NCI-H460 (cell line): Measurements from ENCODE around the gene TEX14. TPM values are rescaled to one million over a fixed set of nuclear protein-coding genes. Genes with fewer than 3 reads are reported as not detected.

Experiments used
- DNase-seq: peaks from one replicate; pipeline ENCODE4 v3.0.0-alpha.2; 2016; ENCODE audit warnings: low read depth; ENCODE audit errors: extremely low read depth
- total RNA-seq: library from RNA; depleted of rRNA; stranded (reverse); fragments of >200 nt; shearing (Covaris generic); gene quantifications from 2 replicates; pipeline ENCODE4 v1.2.3, GENCODE V29; 2014

Gene TEX14
- total RNA-seq, 1 experiment from 2014 or later, result 0.10 TPM

DNA sequence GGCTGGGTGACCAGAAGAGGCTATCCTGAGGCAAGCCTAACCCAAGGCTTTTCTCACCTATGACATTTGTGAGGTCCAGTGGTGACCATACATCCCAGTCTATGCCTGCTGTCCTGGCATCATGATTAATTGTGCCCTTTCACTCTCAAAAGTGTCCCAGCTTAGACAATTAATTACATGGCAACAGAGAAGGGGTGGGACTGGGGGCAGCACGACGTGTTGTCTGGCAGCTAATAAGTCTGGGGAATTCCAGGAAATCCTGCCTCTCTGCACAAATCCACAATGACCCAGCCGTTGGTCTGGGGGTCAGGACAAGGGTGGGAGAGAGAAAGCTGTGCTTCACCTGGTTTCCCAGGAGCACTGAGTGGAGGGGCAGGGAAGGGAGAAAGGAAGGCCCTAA lies 163.4 kb downstream of the TEX14 start:
- DNase-seq, result no peak

DNA sequence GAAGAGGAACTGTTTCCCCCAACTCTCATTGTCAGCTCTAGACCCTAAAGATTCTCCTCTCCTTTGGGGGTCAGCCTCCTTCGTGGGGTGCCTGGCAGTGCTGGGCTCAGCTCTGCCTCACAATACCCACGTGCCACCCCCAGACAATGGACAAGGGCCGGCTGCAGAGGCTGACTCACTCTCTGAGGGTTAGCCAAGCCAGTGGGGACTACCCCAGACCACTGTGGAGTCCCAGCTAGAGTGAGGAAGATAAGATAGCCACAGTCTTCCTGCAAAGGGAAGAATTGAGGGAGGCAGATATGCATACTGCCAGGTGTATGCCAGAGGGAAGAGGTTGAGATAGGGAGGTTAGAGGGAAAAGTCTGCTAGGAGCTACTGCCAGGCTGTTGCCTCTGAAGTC lies 163.9 kb downstream of the TEX14 start:
- DNase-seq, result no peak

DNA sequence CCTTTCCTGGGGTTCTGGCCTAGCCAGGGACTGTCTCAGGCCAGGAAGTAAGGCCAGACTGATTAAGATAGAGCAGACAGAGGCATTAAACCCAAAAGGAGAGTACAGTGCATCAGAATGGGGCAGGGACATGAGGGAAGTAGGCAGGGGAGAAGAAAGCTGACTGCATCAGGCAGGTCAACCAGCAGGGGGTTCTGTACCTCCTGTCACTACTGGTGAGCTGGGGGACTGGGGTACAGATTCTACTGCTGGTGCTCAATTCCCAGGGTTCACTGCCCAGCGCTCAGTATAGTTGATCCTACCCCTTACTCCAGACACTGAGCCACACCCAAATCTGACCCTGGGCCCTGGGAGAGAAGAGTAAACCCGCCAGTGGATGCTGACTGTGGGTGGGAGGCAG lies 164.5 kb downstream of the TEX14 start:
- no peak for DNase-seq

DNA sequence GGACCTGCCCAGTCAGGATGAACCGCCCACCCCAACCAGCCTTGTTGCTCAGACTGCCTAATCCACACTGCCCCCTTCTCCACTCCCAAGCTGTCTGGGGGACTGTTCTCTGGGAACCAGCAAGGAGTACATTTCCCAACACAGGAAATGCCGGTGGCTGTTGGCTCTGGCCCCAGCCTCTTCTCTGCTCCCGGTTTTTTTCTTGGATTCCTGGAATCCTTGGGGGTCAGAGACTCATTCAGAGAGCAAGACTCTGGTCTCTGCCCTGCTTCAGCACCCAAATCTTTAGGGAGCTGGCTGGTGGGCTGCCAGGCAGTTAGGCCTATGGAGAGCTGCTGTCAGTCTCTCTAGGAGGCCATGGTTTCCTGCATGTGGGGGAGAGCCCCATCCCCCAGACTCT lies 166.6 kb downstream of the TEX14 start:
- DNase-seq, result no peak

DNA sequence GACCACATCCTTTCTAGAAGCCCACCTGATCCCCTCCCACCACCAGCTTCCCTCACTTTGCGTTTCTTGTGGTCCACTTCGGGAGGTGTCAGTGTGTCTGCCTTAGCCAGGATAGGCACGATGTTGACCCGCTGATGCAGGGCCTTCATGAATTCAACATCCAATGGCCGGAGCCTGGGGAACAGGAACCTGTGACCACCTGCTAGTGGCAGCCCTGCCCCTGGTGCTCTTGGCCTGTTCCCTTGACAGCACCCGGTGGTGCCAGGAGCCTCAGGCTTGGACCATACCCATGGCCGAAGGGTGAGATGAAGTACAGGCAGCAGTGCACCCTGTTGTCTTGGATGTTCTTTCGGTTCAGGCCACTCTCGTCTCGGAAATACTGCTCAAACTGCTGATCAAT lies 170.2 kb downstream of the TEX14 start:
- no peak for DNase-seq

DNA sequence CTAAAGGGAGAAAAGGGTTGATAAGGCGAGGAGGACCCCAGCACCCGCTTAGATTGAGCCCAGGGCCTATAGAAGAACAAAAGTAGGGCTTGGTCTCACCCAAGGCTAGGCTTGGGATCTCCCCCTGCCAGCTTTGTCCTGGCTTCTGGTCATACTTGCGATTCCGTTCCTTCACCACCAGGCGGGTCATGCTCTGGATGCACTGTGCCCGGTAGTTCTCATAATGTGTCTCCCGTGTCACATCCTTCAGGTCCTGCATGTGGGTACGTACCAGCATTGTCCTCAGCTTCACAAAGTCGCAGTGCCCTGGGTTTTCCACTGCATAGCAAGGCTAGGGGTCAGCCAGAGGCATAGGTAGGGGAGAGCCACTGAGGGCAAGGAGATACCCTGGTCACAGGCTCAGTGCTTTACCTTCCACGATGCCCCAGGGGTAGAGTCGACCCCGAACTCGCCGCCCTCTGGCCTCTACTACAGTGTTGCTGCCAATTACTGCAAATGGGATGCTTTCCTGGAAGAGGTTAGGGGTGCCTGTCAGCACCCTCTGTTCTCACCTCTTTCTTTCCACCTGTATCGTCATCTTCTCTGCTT lies 170.9 kb downstream of the TEX14 start:
- DNase-seq, result peak; percentile 52

DNA sequence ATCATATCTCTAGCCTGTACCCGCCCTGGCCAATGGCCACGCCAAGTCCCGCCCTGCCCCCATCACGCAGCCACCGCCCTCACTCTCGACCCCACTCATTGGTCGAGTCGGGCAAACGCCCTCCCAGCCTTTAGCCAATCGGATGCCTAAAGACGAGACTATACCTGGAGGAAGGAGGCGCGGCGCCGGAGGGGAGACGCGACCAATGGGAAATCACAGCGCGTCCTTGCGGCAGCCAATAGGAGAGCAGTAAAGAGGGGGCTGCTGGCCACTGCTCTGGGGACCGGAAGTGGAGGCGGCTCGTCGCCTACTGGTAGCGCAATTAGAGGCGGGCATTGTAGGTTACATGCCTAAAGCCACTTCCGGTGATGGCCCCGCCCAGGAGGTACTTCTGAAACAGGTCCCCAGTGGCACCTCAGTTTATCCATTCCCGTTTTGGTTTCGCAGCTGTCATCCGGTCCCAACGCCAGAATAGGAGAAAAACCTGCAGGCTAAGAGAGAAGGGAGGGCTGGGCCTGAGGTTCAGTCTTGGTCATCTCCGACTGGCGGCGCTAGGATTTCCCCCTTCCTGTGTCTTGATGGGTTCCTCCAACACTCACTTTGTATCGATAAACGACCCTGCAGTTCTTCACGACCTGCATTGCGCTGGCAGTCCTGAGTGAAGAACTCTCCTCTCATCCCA lies 173.8 kb downstream of the TEX14 start:
- DNase-seq, result peak; percentile 100

DNA sequence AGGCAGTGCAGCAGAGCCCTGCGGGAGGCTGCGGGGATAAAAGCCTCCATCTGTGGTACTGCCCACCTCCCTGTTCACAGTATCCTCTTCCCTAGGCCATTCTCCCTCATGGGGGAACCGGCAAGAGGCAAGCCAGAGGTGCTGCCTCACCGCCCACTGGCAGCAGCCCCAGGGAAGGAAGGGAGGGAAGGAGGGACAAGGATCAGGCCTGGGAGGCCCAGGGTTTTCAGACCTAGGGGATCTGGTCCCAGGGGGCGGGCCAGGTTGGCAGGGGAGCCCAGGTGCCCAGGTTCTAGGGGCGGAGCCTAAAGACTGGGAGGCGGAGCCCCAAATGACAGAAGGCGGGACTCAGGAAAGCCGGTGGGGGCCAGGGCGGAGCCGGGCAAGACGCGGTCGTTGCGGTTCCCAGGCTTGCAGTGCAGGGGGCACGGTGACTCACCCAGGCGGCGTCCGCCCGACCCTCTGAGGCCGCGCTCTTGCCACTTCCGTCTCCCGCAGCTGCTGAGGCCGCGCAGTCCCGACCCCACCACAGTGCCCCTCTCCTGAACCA lies 174.4 kb downstream of the TEX14 start:
- DNase-seq, result no peak

DNA sequence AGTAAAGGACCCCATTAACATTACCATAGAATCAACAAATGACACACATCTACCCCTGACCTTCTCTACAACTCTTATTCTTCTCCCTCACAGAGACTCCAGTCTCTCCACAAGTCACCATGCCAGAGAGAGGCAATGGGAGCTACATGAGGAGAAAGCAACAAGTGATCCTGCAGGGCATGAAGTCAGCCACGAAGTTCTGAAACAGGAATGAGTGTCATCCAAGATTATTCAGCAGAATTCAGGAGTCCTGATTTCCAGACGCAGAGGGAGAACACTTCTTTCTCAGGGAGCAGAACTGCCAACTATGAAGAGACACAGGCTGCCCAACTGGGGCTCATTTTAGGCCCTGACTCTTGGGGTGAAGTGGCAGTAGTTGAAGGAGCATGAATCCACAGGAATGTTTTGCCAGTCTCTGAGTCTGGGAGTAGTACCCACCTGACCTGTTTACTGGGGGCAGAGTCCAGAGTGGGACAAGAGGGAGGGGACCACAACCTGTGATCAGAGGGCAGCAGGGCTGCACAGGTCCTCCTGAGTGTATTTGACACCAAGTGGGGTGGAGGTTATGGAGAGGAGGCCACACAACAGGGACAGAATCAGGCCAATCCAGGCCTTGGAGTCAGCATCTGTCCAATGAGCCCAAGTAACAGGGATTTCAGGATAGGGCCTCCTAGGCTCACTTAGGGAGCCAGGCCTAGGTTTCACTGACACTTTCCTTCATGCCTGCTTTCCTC lies 175.0 kb downstream of the TEX14 start:
- no peak for DNase-seq

DNA sequence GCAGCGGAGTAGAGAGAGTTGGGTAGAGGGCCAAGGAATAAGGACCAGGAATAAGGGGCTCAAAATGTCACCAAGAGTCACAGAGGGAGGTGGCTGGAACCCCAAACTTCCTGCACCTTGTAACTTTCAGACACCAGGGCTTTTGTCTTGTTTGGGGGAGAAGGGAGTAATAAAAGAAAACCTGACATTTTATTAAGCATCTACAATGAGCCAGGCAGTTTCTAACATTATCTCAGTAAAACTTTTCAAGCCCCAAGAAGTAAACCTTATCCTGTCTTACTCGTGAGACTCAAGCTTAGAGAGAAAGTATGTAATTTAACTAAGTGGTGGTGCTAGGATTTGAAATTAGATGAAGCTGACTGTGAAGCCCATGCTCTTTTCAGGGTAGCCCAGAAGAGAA lies 176.6 kb downstream of the TEX14 start:
- no peak for DNase-seq

DNA sequence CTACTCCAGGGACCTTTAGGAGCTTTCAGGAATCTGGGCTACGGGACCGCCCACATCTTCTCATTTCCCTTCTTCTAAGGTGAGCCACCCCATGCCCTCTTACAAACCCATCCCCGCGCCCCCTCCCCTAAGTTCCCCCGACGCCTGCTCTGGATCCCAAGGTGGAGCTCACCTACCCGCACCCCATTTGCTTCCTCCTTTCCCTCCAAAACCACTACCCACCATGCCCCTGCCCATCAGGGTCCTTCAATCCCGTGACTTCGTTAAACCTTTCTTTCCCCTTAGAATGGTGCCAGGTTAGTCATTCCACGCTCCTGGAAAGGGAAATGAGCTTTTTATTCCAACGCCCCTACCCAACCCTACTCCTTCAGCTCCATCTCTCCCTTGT lies 177.1 kb downstream of the TEX14 start:
- DNase-seq, result no peak

DNA sequence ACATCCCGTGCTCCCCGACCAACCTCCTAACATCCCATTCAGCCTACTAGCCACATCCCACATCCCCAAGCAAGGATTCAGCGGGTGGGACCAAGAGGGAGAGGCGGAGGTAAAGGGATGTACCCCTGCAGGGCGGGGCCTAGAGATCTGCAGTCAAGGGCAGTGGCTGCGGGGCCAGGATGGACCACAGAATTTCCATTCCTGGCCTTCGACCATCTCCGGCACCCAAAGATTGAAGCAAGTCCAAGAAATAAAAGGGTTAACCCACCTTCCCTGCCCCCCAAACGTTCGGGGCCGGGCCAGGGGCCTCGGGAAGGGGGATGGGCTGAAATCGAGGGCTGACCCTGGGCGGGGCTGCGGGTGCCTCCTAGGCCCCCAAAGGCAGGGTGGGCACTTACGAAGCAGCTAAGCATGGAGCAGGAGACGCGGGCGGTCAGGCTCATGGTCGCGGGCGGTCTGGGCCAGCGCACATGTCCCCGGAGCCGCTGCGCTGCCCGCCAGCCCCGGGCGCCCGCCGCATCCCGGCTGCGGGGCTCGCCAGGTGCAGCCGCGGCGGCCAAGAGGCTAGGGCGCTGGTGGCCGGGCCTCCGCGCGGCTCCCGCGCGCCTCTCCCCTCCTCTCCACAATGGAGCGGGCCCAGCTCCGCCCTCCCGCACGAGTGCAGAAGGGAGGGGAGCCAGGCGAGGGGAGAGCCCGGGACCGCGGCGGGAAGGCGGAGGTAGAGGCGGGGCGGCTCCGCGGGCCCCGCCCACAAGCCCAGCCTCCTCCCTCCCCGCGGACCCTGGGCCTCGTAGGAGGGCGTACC lies 177.7 kb downstream of the TEX14 start, which contains the start of gene MTMR4:
MTMR4 (minus strand) TSS at position 674 of the 805 bp plus-strand sequence; CDS start at position 443, 231 bp downstream.
- DNase-seq, result peak; percentile 63

DNA sequence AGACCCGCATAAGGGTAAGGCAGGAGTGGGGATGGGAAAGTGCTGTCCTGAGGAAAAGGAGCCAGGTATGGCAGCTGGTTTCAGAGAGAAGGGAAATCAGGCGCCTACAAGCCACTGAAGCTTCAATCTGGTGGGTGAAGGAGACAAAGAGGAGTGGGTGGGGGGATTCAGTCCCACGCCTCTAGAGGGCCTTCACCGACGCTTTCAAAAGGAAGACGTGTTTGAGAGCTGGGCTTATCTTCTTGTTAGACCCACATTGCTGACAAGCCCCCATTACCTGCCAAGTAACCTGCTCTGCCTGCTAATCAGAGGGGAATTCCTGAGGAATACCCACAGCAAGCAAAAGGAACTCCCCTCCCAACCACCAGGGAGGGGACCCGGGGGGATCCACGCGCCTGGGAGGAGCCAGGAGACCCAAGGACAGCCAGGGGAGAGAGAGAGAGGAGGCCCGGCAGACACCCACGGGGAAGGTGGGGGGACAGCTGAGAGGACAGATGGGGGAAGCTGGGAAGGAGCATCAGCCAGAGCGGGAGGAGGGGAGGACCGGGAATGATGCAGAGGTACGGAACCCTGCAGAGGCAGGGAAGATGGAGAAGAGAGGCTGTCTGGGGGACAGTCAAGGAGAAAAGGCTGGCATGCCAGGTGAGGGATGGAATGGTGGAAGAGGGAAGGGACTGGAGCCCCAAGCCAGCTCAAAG lies 178.4 kb downstream of the TEX14 start:
- no peak for DNase-seq

DNA sequence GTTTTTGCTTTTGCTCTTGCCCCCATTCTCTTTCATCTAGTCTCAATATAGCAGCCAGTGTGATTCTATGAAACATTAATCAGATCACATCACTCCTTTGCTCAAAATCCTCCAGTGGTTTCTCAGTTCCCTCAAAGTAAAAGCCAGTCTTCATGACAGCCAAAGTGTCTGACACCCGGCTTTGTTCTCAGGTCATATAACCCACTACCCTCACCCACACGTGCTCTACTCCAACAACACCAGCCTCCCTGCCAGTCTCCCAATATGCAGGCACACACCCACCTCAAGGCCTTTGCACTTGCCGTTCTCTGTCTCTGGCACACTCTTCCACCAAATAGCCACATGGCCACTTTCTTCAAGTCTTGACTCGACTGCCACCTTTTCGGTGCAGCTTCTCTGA lies 181.8 kb downstream of the TEX14 start:
- DNase-seq, result no peak

DNA sequence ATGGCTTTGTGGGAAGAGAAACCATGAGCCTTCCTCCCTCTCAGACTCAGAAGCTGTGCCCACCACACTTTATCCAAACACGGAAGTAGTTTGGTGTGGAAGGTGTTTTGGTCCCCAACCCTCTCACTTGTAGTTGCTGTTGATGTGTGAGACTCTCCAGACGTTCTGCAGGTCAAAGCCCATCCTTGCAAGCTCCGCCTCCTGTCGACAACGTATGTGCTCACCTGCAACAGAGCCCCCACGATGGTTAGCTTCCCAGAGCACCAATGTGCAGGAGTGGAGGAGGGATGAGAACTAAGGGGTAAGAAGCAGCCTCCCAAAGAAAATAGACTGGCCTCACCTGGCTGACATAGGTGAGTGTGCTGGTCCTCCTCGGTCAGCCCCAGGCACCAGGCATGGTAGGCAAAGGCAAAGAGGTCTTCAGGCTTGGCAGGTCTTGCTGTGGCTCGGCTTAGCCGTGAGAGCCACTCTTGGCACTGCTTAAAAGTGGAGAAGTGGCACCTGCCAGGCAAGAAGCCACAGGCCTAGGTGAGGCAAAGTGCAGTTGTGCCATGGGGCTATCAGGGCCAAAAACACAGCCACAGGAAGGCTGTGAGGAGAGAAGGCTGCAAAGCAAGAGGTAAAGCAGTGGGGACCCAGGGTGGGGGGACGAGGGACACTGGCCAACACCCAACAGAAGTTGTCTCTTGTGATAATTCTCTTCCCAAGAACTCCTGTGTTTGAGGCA lies 183.3 kb downstream of the TEX14 start:
- DNase-seq, result no peak

DNA sequence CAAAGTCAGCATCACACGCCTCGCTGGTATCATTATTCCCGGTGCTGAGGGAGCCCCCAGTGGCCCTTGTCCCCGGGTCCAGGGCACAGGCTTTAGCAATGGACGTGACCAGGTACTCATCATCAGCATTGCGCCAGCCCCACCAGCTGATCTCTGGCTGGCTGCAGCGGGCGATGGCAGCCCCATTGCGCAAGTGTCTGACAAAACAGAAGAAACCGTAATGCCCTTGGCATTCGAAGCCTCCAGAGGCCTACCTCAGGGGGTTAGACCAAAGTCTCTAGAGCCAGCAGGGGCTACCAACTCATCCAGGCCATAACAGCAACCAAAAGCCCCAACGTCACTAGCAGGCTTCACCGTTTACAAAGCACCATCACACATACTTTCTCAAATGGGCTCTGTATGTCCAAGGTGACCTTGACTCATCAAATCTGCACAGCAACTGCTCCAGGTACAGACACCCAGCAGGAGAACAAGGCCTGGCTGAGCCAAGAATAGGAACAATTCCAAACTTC lies 184.7 kb downstream of the TEX14 start:
- no peak for DNase-seq
